Brain microvascular endothelial cell (primary cell): Measurements from ENCODE around the gene NACA.
A peak's percentile ranks its signal among the peaks of the same experiment; 100 is the strongest.

ENCODE experiments used
- DNase-seq: peaks from one replicate; pipeline ENCODE4 v3.0.0-alpha.2; 2020
- H3K27ac ChIP-seq: fragments of 250-450 bp; sonication (Bioruptor Pico); 2 replicates; pipeline ENCODE4 v1.5.1; 2020; ENCODE audit warnings: mild to moderate bottlenecking, moderate library complexity
- H3K27me3 ChIP-seq: fragments of 250-450 bp; sonication (Bioruptor Pico); replicated peaks from 2 replicates; pipeline ENCODE4 v1.5.1; 2020; ENCODE audit warnings: mild to moderate bottlenecking
- H3K36me3 ChIP-seq: fragments of 250-450 bp; sonication (Bioruptor Pico); replicated peaks from 2 replicates; pipeline ENCODE4 v1.5.1; 2020; ENCODE audit warnings: mild to moderate bottlenecking
- H3K4me3 ChIP-seq: 2 replicates; pipeline ENCODE4 v1.5.1; 2011; ENCODE audit warnings: low read depth, mild to moderate bottlenecking, control low read depth, low read length, moderate library complexity
- CTCF ChIP-seq: IDR thresholded peaks from 2 replicates; pipeline ENCODE4 v1.5.1; 2011; ENCODE audit warnings: low read depth, mild to moderate bottlenecking, moderate library complexity, low read length, control low read depth, inconsistent platforms; ENCODE audit errors: missing control alignments
- in situ Hi-C: cut with HindIII; loops from 2 replicates; pipeline ENCODE4 v1.10.0; 2017; ENCODE audit warnings: low sequenced_read_pairs, low pct_ligation_motif_present

Gene NACA

DNA sequence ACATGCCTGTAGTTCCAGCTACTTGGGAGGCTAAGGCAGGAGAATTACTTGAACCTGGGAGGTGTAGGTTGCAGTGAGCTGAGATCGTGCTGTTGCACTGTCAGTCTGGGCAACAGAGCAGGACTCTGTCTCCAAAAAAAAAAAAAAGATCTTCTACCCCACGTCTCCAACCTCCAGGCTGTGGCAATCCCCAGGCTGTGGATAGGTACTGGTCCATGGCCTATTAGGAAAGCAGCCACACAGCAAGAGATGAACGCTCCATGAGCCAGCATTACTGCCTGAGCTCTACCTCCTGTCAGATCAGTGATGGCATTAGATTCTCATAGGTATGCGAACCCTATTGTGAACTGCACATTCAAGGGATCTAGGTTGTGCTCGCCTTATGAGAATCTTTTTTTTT, 30.9 kb downstream of the NACA start:
- no peak overlapping the region for H3K27ac ChIP-seq

GRCh38 chr12:56688846-56689109, 36.3 kb downstream of the NACA start:
- Histone ChIP-seq H3K4me3 (peak overlapping the region; percentile 62), H3K36me3 (no peaks in the 10 kb centered on the region), H3K27ac (peak overlapping the region; percentile 92), H3K27me3 (no peaks in the 10 kb centered on the region)
- DNase-seq: no peak
- in situ Hi-C loops: no loop called here
- TF ChIP-seq CTCF: no peak

More for the DNA sequence above, 30.9 kb downstream of the NACA start:
- DNase-seq: no peak
- H3K4me3 ChIP-seq: no peak overlapping the region
- no peak for TF ChIP-seq CTCF
- no peaks in the 10 kb centered on the region for H3K27me3 ChIP-seq
- in situ Hi-C loops: no loop called here
- no peaks in the 10 kb centered on the region for H3K36me3 ChIP-seq

DNA sequence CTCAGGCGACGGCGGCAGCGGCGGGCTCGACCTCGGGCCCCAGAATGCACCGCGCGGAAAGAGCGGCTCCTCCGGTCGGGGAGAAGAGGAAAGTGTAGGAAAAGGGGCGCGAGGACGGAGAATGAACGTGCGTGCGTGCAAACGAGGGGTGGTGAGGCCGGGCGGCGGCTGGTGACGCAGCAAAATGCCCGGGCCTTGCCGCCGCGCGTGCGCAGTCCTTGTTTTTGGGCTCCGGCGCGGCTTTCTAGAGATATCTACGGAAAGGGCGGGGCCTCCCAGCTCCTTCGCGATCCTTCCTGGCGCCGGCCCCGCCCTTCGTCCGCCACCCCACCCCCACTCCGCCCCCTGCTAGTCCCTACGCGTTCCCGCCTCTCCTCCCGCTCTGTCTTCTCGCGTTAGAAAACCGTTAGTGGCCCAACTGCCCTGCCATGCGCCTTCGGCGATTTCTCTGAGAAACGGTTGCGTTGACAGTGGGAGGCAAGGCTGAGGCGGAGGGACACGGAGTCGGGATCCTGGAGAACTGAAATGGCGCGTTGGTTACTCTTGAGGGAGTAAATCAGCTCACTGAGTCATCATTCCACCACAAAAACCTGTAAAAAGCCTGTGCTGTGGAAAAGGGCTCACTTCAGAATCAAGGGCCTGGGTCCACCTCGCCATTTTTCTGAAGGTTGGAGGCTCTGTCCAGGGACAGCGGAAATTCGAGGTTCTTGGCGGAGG, 36.8 kb downstream of the NACA start, which contains the start of gene PTGES3:
Gene PTGES3 (minus strand): TSS at position 156 of the 717 bp plus-strand sequence. CDS start 285 bp downstream, outside the sequence.
- Histone ChIP-seq H3K36me3 (no peaks in the 10 kb centered on the region), H3K27me3 (no peaks in the 10 kb centered on the region), H3K4me3 (peak within 1 kb of the TSS; percentile 99), H3K27ac (peak within 1 kb of the TSS; percentile 92)
- DNase-seq: peak; percentile 97
- in situ Hi-C loops: no loop called here
- no peak for TF ChIP-seq CTCF

GRCh38 chr12:56687223-56688128, 37.6 kb downstream of the NACA start:
- H3K36me3 ChIP-seq: no peaks in the 10 kb centered on the region
- peak overlapping the region; percentile 92 for H3K27ac ChIP-seq
- in situ Hi-C loops: no loop called here
- peak overlapping the region; percentile 99 for H3K4me3 ChIP-seq
- TF ChIP-seq CTCF: no peak
- H3K27me3 ChIP-seq: no peaks in the 10 kb centered on the region
- no peak for DNase-seq

GRCh38 chr12:56684745-56685359, 40.2 kb downstream of the NACA start:
- Histone ChIP-seq H3K27ac (peak overlapping the region; percentile 5), H3K36me3 (peaks cover 5% of the 10 kb centered on the region), H3K27me3 (no peaks in the 10 kb centered on the region), H3K4me3 (peak overlapping the region; percentile 17)
- no peak for TF ChIP-seq CTCF
- DNase-seq: no peak
- in situ Hi-C loops: no loop called here
